GM20431 (cell line): ENCODE data around the gene HYAL3.
"Not testable (repeated sequence)": the region's sequence is repeated elsewhere in the genome, so short reads cannot be mapped to it uniquely, and the experiment has no call there.

Experiments
- in situ Hi-C: fragments of 300-500 bp; cut with MseI, MboI; formaldehyde crosslinking; loops from one replicate; pipeline ENCODE4 v1.15.0; 2020; ENCODE audit warnings: low sequenced_read_pairs; ENCODE audit not compliant: unreplicated experiment

The HYAL3 gene

GRCh38 chr3:50293079-50293801 lies 6.0 kb downstream of the HYAL3 start:
- in situ Hi-C loops: no loop called here

- in situ Hi-C loops: no loop called here
Observed at GRCh38 chr3:50292159-50293078, 6.8 kb downstream of the HYAL3 start, which contains the start of gene IFRD2. Gene IFRD2, minus strand, starts transcription at chr3:50292429. Its CDS starts 155 bp downstream, at chr3:50292274.

- in situ Hi-C loops: no loop called here
Observed at GRCh38 chr3:50290161-50290641, 9.0 kb downstream of the HYAL3 start.

GRCh38 chr3:50289130-50289529 lies 10.1 kb downstream of the HYAL3 start:
- in situ Hi-C loops: no loop called here

GRCh38 chr3:50288387-50289007 lies 10.7 kb downstream of the HYAL3 start:
- in situ Hi-C loops: no loop called here

- in situ Hi-C loops: no loop called here
Observed at GRCh38 chr3:50287262-50287661, 11.9 kb downstream of the HYAL3 start.

GRCh38 chr3:50286322-50287227 lies 12.6 kb downstream of the HYAL3 start:
- in situ Hi-C loops: no loop called here

GRCh38 chr3:50284121-50284520 lies 15.1 kb downstream of the HYAL3 start:
- in situ Hi-C loops: not testable (repeated sequence)

- in situ Hi-C loops: no loop called here
Observed at GRCh38 chr3:50279255-50280016, 19.8 kb downstream of the HYAL3 start.

- in situ Hi-C loops: no loop called here
Observed at GRCh38 chr3:50278880-50279224, 20.4 kb downstream of the HYAL3 start, which contains the start of gene LSMEM2. Gene LSMEM2, plus strand, starts transcription at chr3:50279087. Its CDS starts 27 bp downstream, at chr3:50279114.

GRCh38 chr3:50278123-50278879 lies 20.9 kb downstream of the HYAL3 start:
- in situ Hi-C loops: no loop called here

- in situ Hi-C loops: no loop called here
Observed at GRCh38 chr3:50276762-50277101, 22.5 kb downstream of the HYAL3 start.

- in situ Hi-C loops: no loop called here
Observed at GRCh38 chr3:50275996-50276761, 23.0 kb downstream of the HYAL3 start.

- in situ Hi-C loops: no loop called here
Observed at GRCh38 chr3:50275141-50275995, 23.8 kb downstream of the HYAL3 start.

GRCh38 chr3:50274371-50275104 lies 24.7 kb downstream of the HYAL3 start:
- in situ Hi-C loops: no loop called here

- in situ Hi-C loops: no loop called here
Observed at GRCh38 chr3:50273689-50274065, 25.5 kb downstream of the HYAL3 start.
